Cardiac septum (tissue), 1 donor: ENCODE data around the gene FGA. TPM values are rescaled to one million over a fixed set of nuclear protein-coding genes. Genes with fewer than 3 reads are reported as not detected.

Source experiments
- DNase-seq: peaks from one replicate; pipeline ENCODE4 v3.0.0-alpha.2; 2020; ENCODE audit warnings: low spot score
- intact Hi-C: fragments of 100-400 bp; cut with DNase I; formaldehyde crosslinking; loops from one replicate; pipeline ENCODE4 v1.14.0; 2022
- total RNA-seq: library from RNA; stranded (reverse); fragmentation: NEBNext Ultra II Directional; extraction: Animal tissue kit (Norgen Biotek cat#: 25700); gene quantifications from one replicate; pipeline ENCODE4 v1.2.1, GENCODE V29; 2021
- donor health status: DM: no; HTN: no; CAD: no.

FGA gene
- total RNA-seq, 1 donor from 2014 or later, result not detected

DNA sequence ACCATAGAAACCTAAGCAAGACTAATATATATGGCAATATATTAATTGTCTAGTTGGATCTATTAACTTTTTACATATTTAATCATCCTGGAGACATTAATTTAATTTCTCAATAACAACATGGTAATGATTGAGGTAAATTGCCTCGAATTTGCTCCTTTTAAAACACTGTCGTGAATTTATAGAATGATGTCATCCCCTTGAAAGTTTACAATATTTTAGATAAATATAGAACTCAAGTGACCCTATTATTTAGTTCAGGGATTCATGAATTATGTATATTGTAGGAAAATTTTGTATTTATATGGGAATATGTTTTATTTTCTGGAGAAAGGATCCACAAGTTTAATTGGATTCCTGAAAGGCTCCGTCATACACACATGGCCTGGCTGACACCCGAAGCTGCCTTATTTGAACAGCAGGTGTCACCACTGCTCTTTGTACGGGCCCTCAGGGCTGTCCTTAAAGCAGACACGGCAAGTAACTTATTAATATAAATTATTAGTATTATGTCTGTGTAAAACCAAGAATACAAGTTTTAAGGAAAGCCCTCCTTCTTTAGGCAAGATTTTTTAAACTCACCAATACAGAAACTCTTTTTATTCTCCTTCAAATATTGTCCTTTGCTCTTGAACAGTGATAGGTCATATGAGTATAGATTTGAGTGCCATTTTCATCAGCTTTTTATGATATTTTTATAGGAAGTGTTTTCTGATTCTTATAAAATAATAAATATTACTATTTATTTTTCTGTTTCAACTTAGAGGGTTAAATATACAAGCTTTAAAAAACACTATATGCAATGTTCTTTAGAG, 38.5 kb downstream of the FGA start:
- intact Hi-C loops, result loop anchor here (2.0 to 10.0 kb wide), 3 partner anchors 71 to 1163 kb away; no protein-coding TSS in a partner anchor
- DNase-seq, result peak; percentile 80

DNA sequence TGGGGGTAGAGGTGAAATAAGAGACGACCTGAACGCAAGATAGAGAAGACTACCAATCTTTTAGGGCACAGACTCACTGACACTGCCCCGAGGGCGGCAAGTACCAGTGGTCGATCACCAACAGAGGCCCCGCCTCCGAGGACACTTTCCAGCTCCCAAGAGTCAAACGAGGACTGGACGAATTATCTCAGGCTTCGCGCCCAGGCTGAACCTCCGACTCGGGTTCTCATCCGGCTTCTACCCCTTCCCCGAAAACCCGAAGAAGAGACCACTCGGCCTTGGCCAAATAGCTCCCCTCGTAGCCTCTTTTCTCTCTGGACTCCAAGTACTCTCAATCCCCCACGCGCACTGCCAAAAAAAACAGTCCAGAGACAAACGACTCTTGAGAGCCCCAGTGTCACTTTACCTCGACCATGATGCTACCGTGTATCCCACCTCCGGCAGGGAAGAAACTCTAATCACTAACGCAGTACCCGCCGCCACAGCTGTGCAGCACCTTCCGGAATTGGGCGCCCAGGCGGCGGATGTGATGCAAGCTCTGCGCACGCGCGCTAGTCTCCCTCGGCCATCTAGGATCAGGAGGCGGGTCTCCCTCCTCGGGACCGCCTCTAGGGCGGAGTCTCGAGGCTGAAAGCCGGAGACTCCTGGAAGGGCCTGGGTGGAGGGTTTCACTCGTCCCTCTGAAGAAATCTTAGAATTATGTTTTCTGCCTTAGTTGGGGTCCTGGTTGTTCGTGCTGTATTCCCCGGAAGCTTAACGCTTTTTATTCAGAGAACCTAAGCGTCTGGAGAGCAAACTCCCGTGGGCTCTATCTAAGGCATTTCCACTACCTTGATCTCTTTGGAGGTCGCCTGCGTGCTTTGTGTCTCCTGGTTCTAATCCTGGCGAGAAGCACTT, 40.4 kb downstream of the FGA start, which contains the start of gene PLRG1:
Gene PLRG1 (minus strand): TSS at position 507 of the 897 bp plus-strand sequence. CDS start 92 bp downstream, at position 415.
- peak; percentile 98 for DNase-seq
- intact Hi-C loops, result loop anchor here (5.0 to 10.0 kb wide), 2 partner anchors 822 to 1165 kb away; no protein-coding TSS in a partner anchor

DNA sequence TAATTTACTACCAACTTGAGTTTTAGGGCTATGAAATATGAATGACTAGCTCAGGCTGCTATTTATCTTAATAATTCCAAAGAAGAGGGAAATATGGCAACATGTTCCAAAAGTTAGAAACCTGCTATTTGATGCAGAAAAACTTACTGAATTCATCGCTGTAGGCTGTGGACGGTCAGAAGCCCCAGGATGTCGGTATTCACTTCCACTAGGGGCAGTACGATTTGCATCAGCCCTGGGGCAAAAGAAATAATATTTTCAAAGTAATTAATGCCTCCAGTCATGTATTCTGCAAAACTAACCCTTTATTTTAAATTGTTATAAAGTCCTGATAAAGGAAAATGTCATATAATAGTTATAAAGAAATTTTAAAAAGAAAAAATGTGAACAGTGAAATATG, 44.9 kb downstream of the FGA start:
- no peak for DNase-seq
- intact Hi-C loops, result no loop called here

DNA sequence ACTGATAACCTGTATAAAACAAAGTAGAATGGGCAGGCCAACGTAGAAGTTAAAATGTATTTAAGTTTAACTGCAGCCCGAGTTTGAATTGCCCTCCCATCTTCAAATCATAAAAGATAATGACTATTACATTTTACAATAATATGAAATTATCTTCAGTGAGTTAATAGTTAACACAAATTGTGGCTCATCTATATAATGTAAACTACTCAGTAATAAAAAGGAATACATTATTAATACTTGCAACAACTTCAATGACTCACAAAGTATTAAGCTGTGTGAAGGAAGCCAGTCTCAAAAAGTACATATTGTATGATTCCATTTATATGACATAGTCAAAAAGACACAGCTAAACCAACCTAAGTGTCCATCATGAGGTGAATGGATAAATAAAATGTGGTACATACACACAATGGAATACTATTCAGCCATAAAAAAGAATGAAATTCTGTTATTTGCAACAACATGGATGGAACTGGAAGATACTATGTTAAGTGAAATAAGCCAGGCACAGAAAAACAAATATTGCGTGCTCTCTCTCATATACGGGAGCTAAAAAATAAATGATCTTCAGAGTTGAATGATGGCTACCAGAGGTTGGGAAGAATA, 48.2 kb downstream of the FGA start:
- DNase-seq, result no peak
- intact Hi-C loops, result no loop called here

Other genes starting within 250 kb of the FGA start
- not detected for gene DCHS2, start 98.9 kb downstream of the FGA start, total RNA-seq
- 31.8 TPM for gene PLRG1, start 40.3 kb downstream of the FGA start, total RNA-seq
- gene FGB, start 27.7 kb downstream of the FGA start, total RNA-seq, result not detected
- not detected for gene FGG, start 21.9 kb upstream of the FGA start, total RNA-seq
- 0.16 TPM for gene LRAT, start 153.3 kb upstream of the FGA start, total RNA-seq
- gene RBM46, start 190.5 kb upstream of the FGA start, total RNA-seq, result 0.13 TPM